ENCODE results near the gene LGMN.

LGMN gene

DNA sequence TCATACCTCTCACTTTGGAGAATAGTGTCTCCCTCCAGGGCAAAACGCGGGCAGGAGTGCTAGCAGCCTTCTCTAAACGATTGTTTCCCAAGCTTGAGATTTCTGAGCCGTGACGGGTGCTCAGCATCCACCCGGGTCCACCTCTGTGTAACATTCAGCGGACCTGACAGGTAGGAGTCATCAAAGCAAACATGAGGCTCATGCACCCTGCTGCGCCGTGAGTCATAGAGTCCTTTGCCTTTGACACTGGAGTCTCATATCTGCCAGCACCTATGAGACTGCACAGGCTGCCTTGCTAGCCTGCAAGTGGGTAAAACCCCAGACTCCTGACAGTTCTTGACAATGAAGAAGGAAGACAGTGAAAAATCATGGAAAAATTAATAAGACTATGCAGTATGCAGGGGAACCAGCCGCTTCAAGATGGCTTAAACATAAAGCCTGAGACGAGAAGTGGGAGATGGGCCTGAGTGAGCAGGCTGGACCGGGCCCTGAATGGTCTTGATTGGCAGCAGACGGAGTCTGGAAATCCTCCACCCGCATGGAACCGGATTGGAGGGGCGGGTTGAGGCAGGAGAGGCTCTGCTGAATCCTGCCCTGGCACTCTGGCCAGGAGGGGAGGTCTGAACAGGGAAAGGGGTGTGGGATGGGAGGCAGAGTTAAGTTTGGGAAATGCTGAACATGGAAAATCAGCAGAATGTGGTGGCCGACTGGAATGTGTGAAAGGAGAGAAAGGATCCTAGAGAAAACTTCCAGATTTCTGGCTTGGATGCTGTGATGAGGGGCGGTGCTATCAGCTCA lies 54.2 kb downstream of the LGMN start:
- Mint-ChIP-seq H3K27me3 (no peaks in the 10 kb centered on the region), H3K4me3 (no peak overlapping the region), H3K27ac (peak overlapping the region in 1 of 2 donors; percentile 78), H3K9me3 (no peaks in the 10 kb centered on the region), H3K36me3 (ENCODE audit: insufficient read depth) (peaks cover 22% of the 10 kb centered on the region), H3K4me1 (ENCODE audit: low read depth in 2 of 2) (peaks cover 13 to 14% of the 10 kb centered on the region in 2 donors)
- no peak for ATAC-seq (replicated peaks)
- no peak for DNase-seq

DNA sequence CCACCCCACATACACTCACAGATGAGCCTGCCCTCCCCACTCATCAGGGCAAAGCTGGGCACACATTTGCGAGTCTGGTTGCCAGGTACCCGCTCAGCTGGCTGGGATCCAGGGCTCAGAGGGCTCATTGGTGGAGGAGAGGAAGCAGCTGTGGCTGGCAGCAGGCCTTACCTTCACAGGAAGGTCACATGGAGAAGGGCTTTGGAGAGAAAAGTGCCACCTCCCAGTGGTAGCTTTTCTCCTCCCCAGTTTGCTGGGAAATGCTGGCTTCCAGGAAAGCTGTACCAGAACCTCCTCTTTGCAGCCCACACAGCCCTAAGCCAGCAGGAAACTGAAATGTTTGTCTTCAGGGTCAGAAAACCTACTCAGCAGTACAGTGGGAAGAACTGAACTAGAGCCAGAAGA lies 55.6 kb downstream of the LGMN start:
- no peak overlapping the region for H3K4me3 Mint-ChIP-seq
- DNase-seq = peak in 2 of 3 experiments; percentile 21 to 26
- peak; percentile 68 for ATAC-seq (replicated peaks)

DNA sequence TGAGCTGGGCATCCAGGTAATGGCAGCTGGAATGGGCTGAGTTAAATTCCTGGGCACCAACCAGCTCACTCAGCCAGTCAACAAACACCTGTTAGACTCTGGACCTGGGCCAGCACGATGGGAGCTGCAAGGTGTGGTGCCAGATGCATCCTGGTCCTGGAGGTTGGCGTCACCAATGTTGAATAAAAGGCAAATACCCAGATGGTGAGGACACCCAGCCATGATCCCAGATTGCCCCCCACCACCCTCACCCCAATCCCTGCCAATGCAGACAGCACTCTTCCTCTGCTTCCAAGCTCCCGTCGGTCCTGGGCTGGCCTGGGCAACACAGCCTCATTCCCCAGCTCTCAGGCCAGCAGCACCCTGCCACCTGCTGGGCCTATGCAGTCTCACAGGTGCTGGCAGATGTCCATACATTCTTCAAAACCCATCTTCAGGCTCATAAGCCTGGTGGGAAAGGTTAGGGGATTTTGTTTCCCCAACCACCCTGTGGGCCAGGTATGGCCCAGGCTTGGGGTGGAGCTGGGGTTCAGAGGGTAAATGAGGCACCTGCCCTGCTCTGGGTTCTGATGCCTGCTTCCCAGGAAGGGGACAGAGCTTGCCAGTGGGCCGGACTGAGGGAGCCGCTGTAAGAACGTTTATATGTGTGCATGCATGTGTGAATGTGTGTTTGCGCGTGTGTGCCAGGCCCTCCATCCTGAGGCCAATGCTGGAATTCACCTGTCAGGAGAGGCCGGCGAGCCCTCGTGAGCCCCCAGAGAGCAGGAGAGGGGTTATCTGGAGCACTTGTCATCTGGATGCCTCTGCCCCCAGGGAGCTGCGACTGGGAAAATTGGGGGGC lies 58.0 kb downstream of the LGMN start:
- H3K9me3 Mint-ChIP-seq = no peaks in the 10 kb centered on the region
- no peak overlapping the region for H3K4me3 Mint-ChIP-seq
- H3K36me3 Mint-ChIP-seq (ENCODE audit: insufficient read depth) = peaks cover 32% of the 10 kb centered on the region
- DNase-seq (no peak), ATAC-seq (replicated peaks) (no peak)
- peaks cover 13 to 14% of the 10 kb centered on the region in 2 donors for H3K4me1 Mint-ChIP-seq (ENCODE audit: low read depth in 2 of 2)
- peak overlapping the region in 1 of 2 donors; percentile 51 for H3K27ac Mint-ChIP-seq
- no peaks in the 10 kb centered on the region for H3K27me3 Mint-ChIP-seq

More for the DNA sequence above, 55.6 kb downstream of the LGMN start:
- peaks cover 27% of the 10 kb centered on the region for H3K36me3 Mint-ChIP-seq (ENCODE audit: insufficient read depth)
- H3K4me1 Mint-ChIP-seq (ENCODE audit: low read depth in 2 of 2) = peaks cover 13 to 14% of the 10 kb centered on the region in 2 donors
- H3K27ac Mint-ChIP-seq = peak overlapping the region in 1 of 2 donors; percentile 89
- no peaks in the 10 kb centered on the region for H3K9me3 Mint-ChIP-seq
- no peaks in the 10 kb centered on the region for H3K27me3 Mint-ChIP-seq

DNA sequence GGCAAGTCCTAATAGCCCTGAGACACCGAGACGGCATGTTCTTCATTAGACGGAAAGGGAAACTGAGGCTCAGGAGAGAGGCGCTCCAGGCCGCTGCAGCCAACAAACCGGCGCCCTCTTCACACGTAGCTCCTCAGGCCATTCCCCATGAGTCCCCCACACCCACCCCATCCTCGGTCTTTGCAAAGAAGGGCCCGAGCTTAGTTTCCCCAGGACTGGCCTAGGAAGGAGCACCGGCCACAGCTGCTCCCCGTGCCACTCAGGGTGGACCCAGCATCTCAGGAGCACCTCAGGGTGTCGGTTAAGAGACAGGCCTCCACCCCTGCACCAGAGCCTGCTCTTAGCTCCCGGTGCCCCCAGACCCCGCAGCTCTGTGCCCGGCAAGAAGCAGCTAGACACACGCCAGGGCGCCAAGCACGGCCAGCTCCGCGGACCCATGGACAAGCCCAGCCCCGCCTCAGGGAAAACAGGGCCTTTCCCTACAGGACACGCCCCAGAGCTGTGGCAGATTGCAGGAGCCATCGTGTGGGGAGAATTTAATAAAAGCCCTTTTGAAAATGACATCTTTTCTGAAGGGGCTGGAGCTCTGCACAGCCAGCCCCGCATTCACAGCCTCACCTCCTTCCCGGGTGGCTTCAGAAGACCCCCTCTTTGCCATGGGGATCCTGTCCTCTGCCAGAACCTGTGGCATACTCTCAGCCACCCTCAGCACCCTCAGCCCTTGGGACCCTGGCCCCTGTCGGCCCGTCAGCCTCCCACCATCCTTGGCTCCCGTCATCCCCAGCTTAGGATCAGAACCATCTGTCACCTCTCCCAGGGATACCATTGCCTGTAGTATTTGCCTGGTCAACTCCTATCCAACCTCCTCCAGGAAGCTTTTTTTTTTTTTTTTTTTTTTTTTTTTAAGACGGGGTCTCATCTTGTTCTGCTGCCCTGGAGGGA lies 59.7 kb downstream of the LGMN start:
- Mint-ChIP-seq H3K27me3 (no peaks in the 10 kb centered on the region), H3K36me3 (ENCODE audit: insufficient read depth) (peaks cover 36% of the 10 kb centered on the region), H3K27ac (peak overlapping the region in 1 of 2 donors; percentile 51), H3K9me3 (no peaks in the 10 kb centered on the region), H3K4me3 (no peak overlapping the region), H3K4me1 (ENCODE audit: low read depth in 2 of 2) (peaks cover 9 to 13% of the 10 kb centered on the region in 2 donors)
- ATAC-seq (replicated peaks) = no peak
- DNase-seq = no peak

DNA sequence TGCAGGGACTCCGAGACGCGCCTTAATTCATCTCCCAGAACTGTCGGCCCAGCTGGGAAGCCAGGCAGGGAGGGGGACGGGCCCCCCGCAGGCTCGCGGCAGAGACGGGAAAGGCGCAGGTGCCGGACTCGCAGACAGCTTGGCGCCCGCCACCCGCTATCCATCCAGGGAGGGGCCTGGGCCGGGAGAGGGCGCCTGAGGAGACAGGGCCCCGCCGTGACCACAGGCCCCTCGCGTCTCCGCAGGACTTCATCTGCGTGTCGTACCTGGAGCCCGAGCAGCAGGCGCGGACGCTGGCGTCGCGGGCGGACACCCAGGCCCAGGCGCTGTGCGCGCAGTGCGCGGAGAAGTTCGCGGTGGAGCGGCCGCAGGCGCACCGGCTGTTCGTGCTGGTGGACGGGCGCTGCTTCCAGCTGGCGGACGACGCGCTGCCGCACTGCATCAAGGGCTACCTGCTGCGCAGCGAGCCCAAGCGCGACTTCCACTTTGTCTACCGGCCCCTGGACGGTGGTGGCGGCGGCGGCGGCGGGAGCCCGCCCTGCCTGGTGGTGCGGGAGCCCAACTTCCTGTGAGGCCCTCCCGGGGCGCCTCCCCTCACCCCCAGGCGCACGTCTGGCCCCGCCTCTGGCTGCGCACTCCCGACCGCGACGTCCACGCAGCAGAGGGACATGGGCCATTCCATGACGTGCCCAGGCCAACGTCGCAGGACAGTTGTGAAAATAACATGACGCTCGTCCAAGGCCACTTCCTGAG lies 60.6 kb downstream of the LGMN start:
- H3K27ac Mint-ChIP-seq = no peak overlapping the region
- H3K9me3 Mint-ChIP-seq = no peaks in the 10 kb centered on the region
- DNase-seq (no peak), ATAC-seq (replicated peaks) (no peak)
- H3K27me3 Mint-ChIP-seq = no peaks in the 10 kb centered on the region
- H3K4me3 Mint-ChIP-seq = no peak overlapping the region
- peaks cover 9% of the 10 kb centered on the region in 2 donors for H3K4me1 Mint-ChIP-seq (ENCODE audit: low read depth in 2 of 2)
- H3K36me3 Mint-ChIP-seq (ENCODE audit: insufficient read depth) = peaks cover 39% of the 10 kb centered on the region

DNA sequence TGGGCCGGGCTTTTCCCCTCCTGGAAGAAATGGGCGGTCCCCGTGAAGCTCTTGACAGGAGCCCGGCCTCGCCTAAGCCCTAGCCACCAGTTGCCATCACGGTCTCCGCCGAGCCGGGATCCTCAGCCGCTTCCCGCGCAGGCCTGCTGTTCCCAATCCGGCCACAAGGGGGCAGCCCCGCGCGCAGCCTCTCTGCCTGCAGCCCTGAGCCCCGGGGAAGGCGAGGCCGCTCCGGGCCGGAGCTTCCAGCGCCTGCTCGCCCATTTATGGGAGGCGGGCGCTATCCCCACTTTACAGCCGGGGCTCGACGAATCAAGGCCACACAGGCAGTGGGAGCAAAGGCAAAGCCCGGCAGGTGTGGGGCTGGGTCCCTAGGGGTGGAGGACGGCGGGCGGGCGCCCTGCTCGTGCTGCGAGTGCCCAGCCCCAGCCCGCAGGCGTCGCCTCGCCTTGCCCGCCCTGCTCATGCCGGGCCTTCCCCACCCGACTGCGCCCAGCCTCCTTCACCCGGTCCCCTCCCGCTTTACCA lies 61.5 kb downstream of the LGMN start:
- Mint-ChIP-seq H3K36me3 (ENCODE audit: insufficient read depth) (peaks cover 42% of the 10 kb centered on the region), H3K9me3 (no peaks in the 10 kb centered on the region)

DNA sequence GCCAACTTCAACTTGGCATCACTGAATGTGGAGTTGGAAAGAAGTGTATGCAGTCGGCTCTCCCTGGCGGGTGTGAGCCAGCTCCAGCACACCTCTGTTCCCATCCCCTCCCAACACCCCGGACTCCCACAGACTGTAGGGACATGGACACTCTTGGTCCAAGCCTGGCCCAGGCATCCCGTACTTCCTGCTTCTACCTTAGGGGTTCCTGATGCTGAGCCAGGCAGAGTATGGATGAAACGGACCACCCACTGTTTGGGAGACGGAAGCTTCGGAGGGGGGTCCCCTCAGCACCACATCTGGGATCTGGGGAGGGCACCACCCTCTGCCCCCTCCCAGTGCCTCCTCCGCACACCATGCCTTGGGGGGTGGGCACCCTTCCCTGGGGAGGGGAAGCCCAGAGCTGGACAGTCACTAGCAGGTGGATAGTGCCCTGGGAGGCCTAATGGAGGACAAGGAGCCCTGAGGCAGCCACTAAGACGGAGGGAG lies 62.0 kb downstream of the LGMN start:
- Mint-ChIP-seq H3K27me3 (no peaks in the 10 kb centered on the region), H3K9me3 (no peaks in the 10 kb centered on the region), H3K27ac (peak overlapping the region in 1 of 2 donors; percentile 57), H3K4me1 (ENCODE audit: low read depth in 2 of 2) (peaks cover 1 to 5% of the 10 kb centered on the region in 2 donors), H3K4me3 (no peak overlapping the region), H3K36me3 (ENCODE audit: insufficient read depth) (peaks cover 44% of the 10 kb centered on the region)
- ATAC-seq (replicated peaks) (no peak), DNase-seq (no peak)

More for the DNA sequence above, 61.5 kb downstream of the LGMN start:
- Mint-ChIP-seq H3K4me3 (no peak overlapping the region), H3K27ac (peak overlapping the region in 1 of 2 donors; percentile 57), H3K4me1 (ENCODE audit: low read depth in 2 of 2) (peaks cover 2 to 4% of the 10 kb centered on the region in 2 donors), H3K27me3 (no peaks in the 10 kb centered on the region)
- ATAC-seq (replicated peaks) (no peak), DNase-seq (peak in 1 of 3 experiments; percentile 80)

DNA sequence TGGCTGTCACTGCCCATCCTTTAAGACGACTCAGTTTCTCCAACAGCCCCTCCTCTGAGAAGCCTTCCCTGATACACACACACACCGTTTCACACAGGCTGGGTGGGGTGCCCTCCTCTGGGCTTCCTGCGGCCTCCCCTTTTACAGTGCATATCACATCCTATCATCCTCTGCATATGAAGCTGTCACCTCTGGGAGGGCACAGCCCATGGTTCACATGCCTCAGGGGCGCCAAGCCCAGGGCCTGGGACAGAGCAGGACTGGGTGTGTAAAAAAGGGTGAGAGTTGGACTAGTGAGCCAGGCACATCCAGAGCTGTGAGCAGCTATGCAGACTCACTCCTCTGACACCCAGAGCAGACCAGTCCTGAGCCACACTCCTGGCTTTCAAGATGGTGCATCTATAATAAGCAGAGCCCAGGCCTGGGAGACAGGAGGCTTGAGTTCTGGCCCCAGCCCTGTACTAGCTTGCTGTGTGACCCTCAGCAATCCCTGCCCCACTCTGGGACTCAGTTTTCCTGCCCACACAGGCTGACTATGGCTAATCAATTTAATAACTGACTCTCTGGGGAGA lies 62.6 kb downstream of the LGMN start:
- peaks cover 50% of the 10 kb centered on the region for H3K36me3 Mint-ChIP-seq (ENCODE audit: insufficient read depth)
- no peak for ATAC-seq (replicated peaks)
- H3K27ac Mint-ChIP-seq = peak overlapping the region in 1 of 2 donors; percentile 57
- no peaks in the 10 kb centered on the region for H3K9me3 Mint-ChIP-seq
- no peak for DNase-seq
- peaks cover 7 to 11% of the 10 kb centered on the region in 2 donors for H3K4me1 Mint-ChIP-seq (ENCODE audit: low read depth in 2 of 2)
- no peak overlapping the region for H3K4me3 Mint-ChIP-seq
- H3K27me3 Mint-ChIP-seq = no peaks in the 10 kb centered on the region

DNA sequence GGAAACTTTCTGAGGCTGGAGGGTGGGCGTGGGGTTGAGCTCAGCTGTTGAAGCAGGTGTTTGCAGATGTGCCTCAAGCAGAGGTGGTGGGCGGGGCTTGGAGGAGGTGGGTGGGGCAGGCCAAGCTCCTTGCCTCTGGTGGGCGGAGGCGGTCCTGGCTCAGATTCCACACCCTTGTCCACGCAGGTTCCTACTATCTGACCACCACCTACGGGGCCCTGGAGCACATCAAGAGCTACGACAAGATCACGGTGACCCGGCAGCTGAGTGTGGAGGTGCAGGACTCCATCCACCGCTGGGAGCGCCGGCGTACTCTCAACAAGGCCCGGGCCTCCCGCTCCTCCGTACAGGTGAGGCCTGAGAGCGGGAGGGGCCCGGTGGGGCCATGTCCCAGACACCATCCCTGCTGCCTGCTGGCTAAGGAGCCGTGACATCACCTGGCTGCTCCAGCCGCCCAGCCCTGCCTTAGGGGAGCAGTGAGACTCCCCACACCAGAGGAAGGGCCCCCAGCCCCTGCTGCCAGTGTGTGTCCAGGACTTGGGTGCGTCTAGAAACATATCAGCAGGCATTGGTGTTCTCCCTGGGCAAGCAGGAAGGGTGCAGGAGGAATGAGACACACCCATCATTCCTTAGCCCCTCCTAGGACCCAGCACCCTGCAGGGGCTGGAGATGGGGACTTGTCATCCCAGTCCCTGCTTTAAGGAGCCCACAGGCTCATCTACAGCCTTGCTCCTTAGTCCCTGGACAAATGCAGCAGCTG lies 63.4 kb downstream of the LGMN start:
- no peak overlapping the region for H3K27ac Mint-ChIP-seq

DNA sequence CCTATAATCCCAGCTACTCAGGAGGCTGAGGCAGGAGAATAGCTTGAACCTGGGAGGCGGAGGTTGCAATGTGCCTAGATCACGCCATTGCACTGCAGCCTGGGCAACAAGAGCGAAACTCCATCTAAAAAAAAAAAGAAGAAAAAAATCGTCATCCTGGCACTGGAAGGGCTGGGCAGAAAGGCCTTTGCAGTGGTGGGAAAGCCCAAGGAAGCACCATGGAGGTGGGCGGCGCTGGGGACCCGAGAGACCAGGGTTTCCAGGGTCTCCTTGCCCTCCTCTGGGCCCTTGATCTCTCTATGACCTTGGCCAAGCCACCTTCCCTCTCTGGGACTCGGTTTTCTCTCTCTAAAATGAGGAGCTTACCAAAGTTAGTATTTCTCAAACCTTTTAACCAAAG lies 65.4 kb downstream of the LGMN start:
- no peak overlapping the region for H3K27ac Mint-ChIP-seq
- DNase-seq (no peak), ATAC-seq (replicated peaks) (no peak)
- peaks cover 46% of the 10 kb centered on the region for H3K36me3 Mint-ChIP-seq (ENCODE audit: insufficient read depth)
- H3K4me3 Mint-ChIP-seq = no peak overlapping the region
- H3K9me3 Mint-ChIP-seq = no peaks in the 10 kb centered on the region
- peaks cover 7 to 11% of the 10 kb centered on the region in 2 donors for H3K4me1 Mint-ChIP-seq (ENCODE audit: low read depth in 2 of 2)
- H3K27me3 Mint-ChIP-seq = no peaks in the 10 kb centered on the region

More for the DNA sequence above, 63.4 kb downstream of the LGMN start:
- DNase-seq (no peak), ATAC-seq (replicated peaks) (no peak)
- Mint-ChIP-seq H3K36me3 (ENCODE audit: insufficient read depth) (peaks cover 49% of the 10 kb centered on the region), H3K4me3 (no peak overlapping the region), H3K27me3 (no peaks in the 10 kb centered on the region), H3K4me1 (ENCODE audit: low read depth in 2 of 2) (peaks cover 7 to 11% of the 10 kb centered on the region in 2 donors), H3K9me3 (no peaks in the 10 kb centered on the region)
